Breast epithelium (tissue), 3 donors: Measurements from ENCODE around the gene CFAP46.

Experiments used
- POLR2A ChIP-seq: fragments of 450-650 bp; IDR thresholded peaks from one replicate; pipeline ENCODE4 v1.6.1; 2016; ENCODE audit warnings: antibody characterized with exemption, mild to moderate bottlenecking, moderate library complexity
- POLR2AphosphoS5 ChIP-seq, 3 donors: sonication (generic); formaldehyde crosslinking; IDR thresholded peaks; one replicate each; pipeline ENCODE4 v1.6.1; 2017; ENCODE audit warnings: antibody characterized with exemption in 3 of 3
- TF ChIP-seq, protein P1 (sequence below), 3 donors: fragments of 450-650 bp; IDR thresholded peaks; one replicate each; pipeline ENCODE4 v1.5.1; 2016 to 2017; ENCODE audit warnings: antibody characterized with exemption in 3 of 3, mild to moderate bottlenecking in 3 of 3, moderate library complexity in 3 of 3

DNA sequence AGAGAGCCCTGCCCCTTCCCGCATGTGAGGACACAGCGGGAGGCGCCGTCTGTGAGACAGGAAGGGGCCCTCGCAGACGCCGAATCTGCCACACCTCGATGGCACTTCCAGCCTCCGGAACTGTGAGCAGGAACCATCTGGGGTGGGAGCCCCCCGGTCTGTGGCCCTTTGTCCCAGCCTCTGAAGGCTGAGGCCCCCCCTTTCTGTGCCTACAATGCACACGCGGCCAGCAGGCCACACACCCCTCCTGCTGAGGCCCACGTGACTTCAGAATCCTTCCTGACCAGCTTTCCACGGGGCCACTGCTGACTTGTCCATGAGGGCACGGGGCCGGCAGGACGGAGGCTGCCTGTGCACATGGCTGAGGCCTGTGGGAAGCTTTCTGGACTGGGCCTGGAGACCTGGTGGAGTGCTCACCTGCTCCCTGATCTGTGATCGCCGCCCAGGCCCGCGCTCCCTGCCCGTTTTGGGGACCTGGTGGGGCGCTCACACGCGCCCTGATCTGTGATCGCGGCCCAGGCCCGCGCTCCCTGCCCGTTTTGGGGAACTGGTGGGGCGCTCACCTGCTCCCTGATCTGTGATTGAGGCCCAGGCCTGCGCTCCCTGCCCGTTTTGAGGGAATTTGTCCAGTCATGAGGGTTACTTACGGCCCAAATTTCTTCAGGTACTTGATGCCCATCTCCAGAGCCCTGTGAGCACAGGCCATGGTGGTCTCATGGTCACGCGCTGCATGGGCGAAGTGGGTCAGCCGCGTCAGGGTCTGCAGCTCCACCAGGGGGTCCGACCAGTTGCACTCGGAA lies 34.3 kb downstream of the CFAP46 start:
- TF ChIP-seq, protein P1, sequence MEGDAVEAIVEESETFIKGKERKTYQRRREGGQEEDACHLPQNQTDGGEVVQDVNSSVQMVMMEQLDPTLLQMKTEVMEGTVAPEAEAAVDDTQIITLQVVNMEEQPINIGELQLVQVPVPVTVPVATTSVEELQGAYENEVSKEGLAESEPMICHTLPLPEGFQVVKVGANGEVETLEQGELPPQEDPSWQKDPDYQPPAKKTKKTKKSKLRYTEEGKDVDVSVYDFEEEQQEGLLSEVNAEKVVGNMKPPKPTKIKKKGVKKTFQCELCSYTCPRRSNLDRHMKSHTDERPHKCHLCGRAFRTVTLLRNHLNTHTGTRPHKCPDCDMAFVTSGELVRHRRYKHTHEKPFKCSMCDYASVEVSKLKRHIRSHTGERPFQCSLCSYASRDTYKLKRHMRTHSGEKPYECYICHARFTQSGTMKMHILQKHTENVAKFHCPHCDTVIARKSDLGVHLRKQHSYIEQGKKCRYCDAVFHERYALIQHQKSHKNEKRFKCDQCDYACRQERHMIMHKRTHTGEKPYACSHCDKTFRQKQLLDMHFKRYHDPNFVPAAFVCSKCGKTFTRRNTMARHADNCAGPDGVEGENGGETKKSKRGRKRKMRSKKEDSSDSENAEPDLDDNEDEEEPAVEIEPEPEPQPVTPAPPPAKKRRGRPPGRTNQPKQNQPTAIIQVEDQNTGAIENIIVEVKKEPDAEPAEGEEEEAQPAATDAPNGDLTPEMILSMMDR (IDR thresholded peaks at IDR 0.05), result no peak
- TF ChIP-seq POLR2A, result no peak
- no peak for TF ChIP-seq POLR2AphosphoS5 (IDR thresholded peaks at IDR 0.05)
